WTC11 (cell line): ENCODE measurements around the gene MTFR2. TPM values are rescaled to one million over a fixed set of nuclear protein-coding genes. Genes with fewer than 3 reads are reported as not detected.

ENCODE experiments used
- ATAC-seq: fragments of 200-7000 bp; cut with Tn5 transposase; 2 replicates; pipeline ENCODE4 v1.10.0; 2021; ENCODE audit warnings: mild to moderate bottlenecking, moderate library complexity
- CTCF ChIA-PET: fragments of 300-600 bp; sonication (Branson Sonifier 250); formaldehyde crosslinking; loops from one replicate; lab custom pipeline; 2021; ENCODE audit warnings: antibody characterized with exemption; lab: Charles Lee
- POLR2A ChIA-PET: fragments of 350-600 bp; sonication (Branson Sonifier 250); formaldehyde crosslinking; loops from one replicate; lab custom pipeline; 2021; ENCODE audit warnings: antibody characterized with exemption; lab: Charles Lee
- DNase-seq: peaks from one replicate; pipeline ENCODE4 v3.0.0; 2021; ENCODE audit warnings: low spot score
- H3K27ac Mint-ChIP-seq: 2 replicates; pipeline ENCODE4 v1.8.0; 2021; ENCODE audit warnings: mixed read lengths
- H3K27me3 Mint-ChIP-seq: 2 replicates; pipeline ENCODE4 v1.8.0; 2021; ENCODE audit warnings: low read depth, mild to moderate bottlenecking, moderate library complexity, mixed read lengths
- H3K36me3 Mint-ChIP-seq: 2 replicates; pipeline ENCODE4 v1.8.0; 2021; ENCODE audit warnings: mixed read lengths
- H3K4me1 Mint-ChIP-seq: 2 replicates; pipeline ENCODE4 v1.8.0; 2022; ENCODE audit warnings: mixed read lengths
- H3K4me3 Mint-ChIP-seq: 2 replicates; pipeline ENCODE4 v1.8.0; 2021; ENCODE audit warnings: mild to moderate bottlenecking, moderate library complexity, mixed read lengths
- H3K9me3 Mint-ChIP-seq: 2 replicates; pipeline ENCODE4 v1.8.0; 2021; ENCODE audit warnings: mixed read lengths
- AR ChIP-seq: fragments of 250-450 bp; sonication (Bioruptor Pico); IDR thresholded peaks from 2 replicates; pipeline ENCODE4 v1.9.0; 2021; ENCODE audit warnings: mild to moderate bottlenecking
- FOXJ3 ChIP-seq: sonication (generic); formaldehyde crosslinking; IDR thresholded peaks from 2 replicates; pipeline ENCODE4 v1.9.0; 2021; ENCODE audit warnings: missing genetic modification reagents, mild to moderate bottlenecking, borderline replicate concordance
- FOXK1 ChIP-seq: sonication (generic); formaldehyde crosslinking; IDR thresholded peaks from 2 replicates; pipeline ENCODE4 v1.8.0; 2022; ENCODE audit warnings: mild to moderate bottlenecking, moderate library complexity, missing genetic modification reagents
- JUN ChIP-seq: sonication (generic); formaldehyde crosslinking; IDR thresholded peaks from 2 replicates; pipeline ENCODE4 v1.8.0; 2023; ENCODE audit warnings: mild to moderate bottlenecking, missing genetic modification reagents
- NFATC4 ChIP-seq: fragments of 250-450 bp; sonication (Bioruptor Pico); IDR thresholded peaks from 2 replicates; pipeline ENCODE4 v1.9.0; 2021; ENCODE audit warnings: mild to moderate bottlenecking
- NR3C1 ChIP-seq: sonication (generic); formaldehyde crosslinking; conservative IDR thresholded peaks from 2 replicates; pipeline ENCODE4 v1.8.1; 2023; ENCODE audit warnings: low read depth, mild to moderate bottlenecking, missing genetic modification reagents
- PRDM15 ChIP-seq: sonication (generic); formaldehyde crosslinking; IDR thresholded peaks from 2 replicates; pipeline ENCODE4 v1.8.0; 2022; ENCODE audit warnings: missing genetic modification reagents
- PRRX2 ChIP-seq: fragments of 250-450 bp; sonication (Bioruptor Pico); IDR thresholded peaks from 2 replicates; pipeline ENCODE4 v1.8.0; 2021; ENCODE audit warnings: mild to moderate bottlenecking
- STAT6 ChIP-seq: sonication (generic); formaldehyde crosslinking; conservative IDR thresholded peaks from 2 replicates; pipeline ENCODE4 v1.8.1; 2023; ENCODE audit warnings: mild to moderate bottlenecking, low read depth, missing genetic modification reagents, moderate library complexity
- USF1 ChIP-seq: sonication (generic); formaldehyde crosslinking; IDR thresholded peaks from 2 replicates; pipeline ENCODE4 v1.8.0; 2022; ENCODE audit warnings: mild to moderate bottlenecking, missing genetic modification reagents
- ZBTB21 ChIP-seq: sonication (generic); formaldehyde crosslinking; IDR thresholded peaks from 2 replicates; pipeline ENCODE4 v1.8.1; 2023; ENCODE audit warnings: mild to moderate bottlenecking, missing genetic modification reagents, borderline replicate concordance
- ZNF423 ChIP-seq: fragments of 250-450 bp; sonication (Bioruptor Pico); IDR thresholded peaks from 2 replicates; pipeline ENCODE4 v2.1.2; 2022; ENCODE audit warnings: mild to moderate bottlenecking, moderate library complexity
- ZNF512 ChIP-seq: sonication (generic); formaldehyde crosslinking; IDR thresholded peaks from 2 replicates; pipeline ENCODE4 v1.8.1; 2022; ENCODE audit warnings: missing genetic modification reagents, borderline replicate concordance
- ZSCAN18 ChIP-seq: fragments of 250-450 bp; sonication (Bioruptor Pico); IDR thresholded peaks from 2 replicates; pipeline ENCODE4 v2.1.2; 2022; ENCODE audit warnings: mild to moderate bottlenecking, moderate library complexity
- total RNA-seq: library from RNA; stranded (reverse); gene quantifications from 3 replicates; pipeline ENCODE4 v1.2.3, GENCODE V29; 2021

Gene MTFR2
- total RNA-seq, 1 experiment from 2014 or later: 8.5 TPM

GRCh38 chr6:136254851-136255466, 4.8 kb upstream of the MTFR2 start:
- ChIA-PET POLR2A (no interaction called here), CTCF (interaction anchor here (0.9 kb wide), 1 partner anchor 62 kb away, joined by 3 read pairs; no protein-coding TSS in a partner anchor)
- no peak for DNase-seq
- no peak for TF ChIP-seq USF1 (CRISPR knock-in tag)
- TF ChIP-seq JUN (CRISPR knock-in tag): no peak
- TF ChIP-seq STAT6: no peak
- TF ChIP-seq FOXK1 (CRISPR knock-in tag): no peak
- no peak for TF ChIP-seq PRDM15 (CRISPR knock-in tag)
- no peak for TF ChIP-seq ZNF512
- no peak for TF ChIP-seq NR3C1 (CRISPR knock-in tag)
- no peak for TF ChIP-seq ZBTB21 (CRISPR knock-in tag)
- no peak for TF ChIP-seq AR (CRISPR knock-in tag)
- TF ChIP-seq PRRX2 (CRISPR knock-in tag): no peak
- TF ChIP-seq FOXJ3 (CRISPR knock-in tag): no peak
- no peak for TF ChIP-seq ZNF423 (CRISPR knock-in tag)
- TF ChIP-seq NFATC4 (CRISPR knock-in tag): no peak
- no peak for TF ChIP-seq ZSCAN18 (CRISPR knock-in tag)
- Mint-ChIP-seq H3K27ac (no peak overlapping the region), H3K36me3 (peaks cover 19% of the 10 kb centered on the region), H3K27me3 (no peaks in the 10 kb centered on the region), H3K9me3 (no peaks in the 10 kb centered on the region), H3K4me1 (peaks cover 6% of the 10 kb centered on the region), H3K4me3 (no peak overlapping the region)
- no peak for ATAC-seq
